K562 (cell line): ENCODE measurements around the gene IL10. TPM values are rescaled to one million over a fixed set of nuclear protein-coding genes. Genes with fewer than 3 reads are reported as not detected.
A peak's percentile ranks its signal among the peaks of the same experiment; 100 is the strongest.

Source experiments
- ATAC-seq: fragments of 200-7000 bp; cut with Tn5 transposase; 3 replicates; pipeline ENCODE4 v1.9.1; 2020; ENCODE audit warnings: moderate library complexity
- BruUV-seq: library from RNA; stranded (reverse); fragments of 400-500 nt; replicated peaks from 2 replicates; lab custom pipeline; 2021; lab: Mats Ljungman, UMichigan
- CTCF ChIA-PET: fragments of 300-600 bp; formaldehyde crosslinking; extraction: SDS; loops from one replicate; lab custom pipeline; 2021; ENCODE audit warnings: low intra/inter-chr PET ratio; lab: Yijun Ruan, JAX
- POLR2A ChIA-PET: fragments of 300-600, 350-650 bp; sonication (Branson Sonifier 250); formaldehyde crosslinking; extraction: SDS; loops from one replicate; lab custom pipeline; 2021; ENCODE audit warnings: antibody characterized with exemption, inconsistent platforms; lab: Yijun Ruan, JAX
- DNase-seq, 4 experiments: peaks; one replicate each; pipeline versions ENCODE4 v3.0.0 to v3.0.0-alpha.2; 2011 to 2018; ENCODE audit warnings: low spot score in 3 of 4, mixed read lengths in 3 of 4; ENCODE audit errors: extremely low read depth in 1 of 4
- FAIRE-seq: peaks from 2 replicates; lab custom pipeline; 2011; peaks lifted over from hg19 to GRCh38; lab: Jason Lieb, UNC
- H2AFZ ChIP-seq: 2 replicates; pipeline ENCODE4 v1.6.0; 2011; ENCODE audit warnings: low read depth, low read length, control low read depth, inconsistent platforms
- H3K27ac ChIP-seq: fragments of 200-600 bp; 3 replicates; pipeline ENCODE4 v1.8.0; 2011; ENCODE audit warnings: low read depth, mild to moderate bottlenecking, control low read depth, inconsistent platforms, low read length, moderate library complexity, mixed read lengths; ENCODE audit errors: extremely low read depth
- H3K27me3 ChIP-seq, 2 experiments: fragments of 300-600 bp in 1 of 2; 2 replicates in 1 of 2; 3 replicates in 1 of 2; pipeline versions ENCODE4 v1.6.0 to v1.8.0; 2011; ENCODE audit warnings: inconsistent platforms in 2 of 2, low read length in 2 of 2, mild to moderate bottlenecking in 1 of 2, mixed read lengths in 1 of 2, moderate library complexity in 1 of 2; ENCODE audit not compliant: control insufficient read depth in 2 of 2, insufficient read depth in 2 of 2
- H3K36me3 ChIP-seq: fragments of 300-600 bp; 3 replicates; pipeline ENCODE4 v1.8.0; 2011; ENCODE audit warnings: mild to moderate bottlenecking, low read length, inconsistent platforms; ENCODE audit not compliant: control insufficient read depth, insufficient read depth
- H3K4me1 ChIP-seq, 2 experiments: fragments of 200-600 bp in 1 of 2; replicated peaks in 1 of 2; 2 replicates in 1 of 2; 3 replicates in 1 of 2; pipeline versions ENCODE4 v1.5.1 to v1.8.0; 2011; ENCODE audit warnings: inconsistent platforms in 2 of 2, low read length in 2 of 2, mild to moderate bottlenecking in 1 of 2, mixed read lengths in 1 of 2, moderate library complexity in 1 of 2; ENCODE audit not compliant: control insufficient read depth in 2 of 2, insufficient read depth in 2 of 2
- H3K4me2 ChIP-seq: 2 replicates; pipeline ENCODE4 v1.6.1; 2011; ENCODE audit warnings: low read length, control low read depth, inconsistent platforms, mixed read lengths; ENCODE audit not compliant: insufficient read depth
- H3K4me3 ChIP-seq: fragments of 200-600 bp; sonication (generic), shearing (Covaris generic); 2 replicates; pipeline ENCODE4 v1.5.1; 2016; ENCODE audit warnings: control low read depth, inconsistent platforms
- H3K79me2 ChIP-seq: fragments of 200-600 bp; 3 replicates; pipeline ENCODE4 v1.8.0; 2011; ENCODE audit warnings: low read length, inconsistent platforms; ENCODE audit not compliant: control insufficient read depth, insufficient read depth
- H3K9ac ChIP-seq, 2 experiments: 2 replicates each; pipeline versions ENCODE4 v1.6.0 to v1.6.1; 2011; ENCODE audit warnings: low read depth in 2 of 2, low read length in 2 of 2, control low read depth in 1 of 2, inconsistent platforms in 1 of 2, mild to moderate bottlenecking in 1 of 2, mixed read lengths in 1 of 2; ENCODE audit not compliant: insufficient read depth in 1 of 2
- H3K9me1 ChIP-seq: one replicate; pipeline ENCODE4 v1.6.0; 2011; ENCODE audit warnings: inconsistent platforms, mild to moderate bottlenecking, low read length, moderate library complexity; ENCODE audit not compliant: control insufficient read depth, insufficient read depth
- H3K9me3 ChIP-seq: replicated peaks from 2 replicates; pipeline ENCODE4 v1.5.1; 2011; ENCODE audit warnings: low read depth, low read length, inconsistent platforms; ENCODE audit not compliant: control insufficient read depth, insufficient read depth
- H4K20me1 ChIP-seq: replicated peaks from 2 replicates; pipeline ENCODE4 v1.6.1; 2011; ENCODE audit warnings: low read length, inconsistent platforms, mixed read lengths; ENCODE audit not compliant: control insufficient read depth, insufficient read depth
- CEBPB ChIP-seq: fragments of 450-650 bp; IDR thresholded peaks from 2 replicates; pipeline ENCODE4 v1.6.1; 2016; ENCODE audit warnings: missing genetic modification characterization, missing compliant biosample characterization
- MYBL2 ChIP-seq, 2 experiments: fragments of 450-650 bp in 1 of 2; sonication (generic) in 1 of 2; formaldehyde crosslinking in 1 of 2; IDR thresholded peaks; 2 replicates each; pipeline versions ENCODE4 v1.6.1 to v1.8.1; 2017 to 2022; ENCODE audit warnings: borderline replicate concordance in 1 of 2, inconsistent platforms in 1 of 2, low read depth in 1 of 2, mild to moderate bottlenecking in 1 of 2, missing genetic modification reagents in 1 of 2, moderate library complexity in 1 of 2
- POLR2G ChIP-seq: fragments of 200-400 bp; formaldehyde crosslinking; IDR thresholded peaks from 2 replicates; pipeline ENCODE4 v1.6.1; 2017; ENCODE audit warnings: low read depth, mild to moderate bottlenecking, antibody characterized with exemption, low read length, moderate library complexity
- RAD21 ChIP-seq, 2 experiments: fragments of 250-450 bp in 1 of 2; fragments of 450-650 bp in 1 of 2; sonication (Bioruptor Pico) in 1 of 2; formaldehyde crosslinking in 1 of 2; IDR thresholded peaks in 1 of 2; conservative IDR thresholded peaks in 1 of 2; 2 replicates each; pipeline versions ENCODE4 v1.4.0 to v1.8.0; 2020 to 2022; ENCODE audit warnings: mild to moderate bottlenecking in 2 of 2, moderate library complexity in 1 of 2
- SMC3 ChIP-seq: conservative IDR thresholded peaks from 2 replicates; pipeline ENCODE4 v1.6.1; 2011; ENCODE audit warnings: low read depth, low read length, improper control_type of control experiment; ENCODE audit not compliant: insufficient read depth
- TRIM28 ChIP-seq: fragments of 450-650 bp; IDR thresholded peaks from 2 replicates; pipeline ENCODE4 v1.6.1; 2017
- ZNF143 ChIP-seq: sonication (generic); formaldehyde crosslinking; IDR thresholded peaks from 2 replicates; pipeline ENCODE4 v1.9.0; 2022; ENCODE audit warnings: mild to moderate bottlenecking, missing genetic modification reagents
- WGBS: fragments of 100-300 bp; shearing (Covaris generic); methylation state at CpG from one replicate; pipeline ENCODE4 v1.1.6; 2016; ENCODE audit warnings: low coverage, mixed read lengths; ENCODE audit not compliant: insufficient coverage; ENCODE audit errors: missing lambda C conversion rate; 5-methylcytosine and 5-hydroxymethylcytosine counted together
- in situ Hi-C: fragments of 300-500 bp; cut with MboI; formaldehyde crosslinking; loops from 4 replicates; pipeline ENCODE4 v1.15.0; 2018; ENCODE audit warnings: inconsistent platforms, mixed read lengths
- intact Hi-C: fragments of 100-400 bp; cut with micrococcal nuclease; formaldehyde crosslinking; loops from 2 replicates; pipeline ENCODE4 v1.14.2; 2022
- polyA plus RNA-seq, 8 experiments: library from polyadenylated mRNA; depleted of rRNA in 4 of 8; stranded (reverse) in 5 of 8; unstranded in 3 of 8; fragments of >200 nt; fragmentation: Nextera tagmentation in 2 of 8; fragmentation: Illumina TruSeq in 1 of 8; extraction: Ambion mirVana in 2 of 8; extraction: Trizol in 1 of 8; gene quantifications; 2 replicates each; pipeline versions ENCODE4 v1.2.1 to v1.2.3, GENCODE V29; 2011 to 2014; ENCODE audit warnings: inconsistent platforms in 1 of 8, missing spikeins in 1 of 8
- total RNA-seq, 7 experiments: library from RNA; depleted of rRNA in 6 of 7; stranded (reverse); fragments of >200 nt in 6 of 7; fragmentation: Illumina TruSeq in 2 of 7; extraction: Trizol in 2 of 7; gene quantifications; 2 replicates each; pipeline versions ENCODE4 v1.2.1 to v1.2.3, GENCODE V29; 2011 to 2021; ENCODE audit warnings: low replicate concordance in 1 of 7

The IL10 gene
- total and polyA plus RNA-seq, 9 of the 15 experiments (the other 6 are each of a cell fraction or from before 2014, with no cell fraction given) = 0.29 TPM; not detected in 8

GRCh38 chr1:206725109-206725963 lies 47.0 kb downstream of the IL10 start (continued):
- TF ChIP-seq RAD21 (CRISPR knock-in tag; conservative IDR thresholded peaks at IDR 0.05 in 1 of 2, IDR thresholded peaks at IDR 0.05 in 1 of 2) (peak; percentile 45 to 51), SMC3 (0 out of 2 replicates have a peak, but pooled peaks have one; percentile 28)

DNA sequence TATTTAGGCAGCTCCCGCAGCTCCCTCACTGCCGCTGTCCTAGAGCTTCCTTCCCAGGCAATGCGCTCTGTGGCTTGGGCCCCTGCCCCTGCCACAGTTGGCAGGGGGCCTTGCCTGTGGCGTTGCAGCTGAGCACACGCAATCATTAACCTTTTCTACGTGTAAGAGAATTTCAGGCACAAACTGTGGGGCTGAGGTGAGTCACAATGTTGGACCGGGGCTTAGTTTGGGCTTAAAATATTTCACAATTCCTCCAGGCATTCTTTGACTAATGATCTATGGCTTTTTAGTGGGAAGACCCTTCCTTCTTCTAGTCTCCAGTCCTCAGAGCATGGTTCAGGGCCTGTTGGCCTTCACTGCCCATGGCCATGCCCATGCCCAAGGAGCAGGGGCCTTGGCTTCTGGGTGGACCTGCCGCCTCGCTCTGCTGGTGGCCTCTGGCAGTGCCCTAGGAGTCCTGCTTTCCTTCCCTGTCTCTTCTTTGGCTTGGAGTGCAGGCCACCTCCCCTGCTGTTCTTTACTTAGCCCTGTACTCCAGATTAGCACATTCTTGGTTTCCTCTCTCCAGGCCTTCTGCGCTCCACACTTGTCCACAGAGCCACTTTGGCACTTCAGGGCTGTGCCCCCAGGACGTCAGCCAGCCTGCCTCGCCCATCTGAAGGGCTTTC lies 48.4 kb downstream of the IL10 start:
- no peak overlapping the region for H3K4me3 ChIP-seq
- no peak for ATAC-seq
- H3K27me3 ChIP-seq = no peaks in the 10 kb centered on the region
- peak overlapping the region in 1 of 2 experiments; percentile 38; a peak in 2 of 4 replicates for H3K9ac ChIP-seq
- ChIA-PET CTCF (interaction anchor here (1.0 kb wide), 1 partner anchor 10 kb away, joined by 3 read pairs; no protein-coding TSS in a partner anchor), POLR2A (interaction anchor here (1.1 kb wide), 1 partner anchor 37 kb away, joined by 3 read pairs; no protein-coding TSS in a partner anchor)
- TF ChIP-seq MYBL2 (IDR thresholded peaks at IDR 0.05; ENCODE audit: low read depth) (no peak), MYBL2 (CRISPR knock-in tag; IDR thresholded peaks at IDR 0.05; ENCODE audit: borderline replicate concordance) (no peak), TRIM28 (no peak), CEBPB (peak; percentile 59), ZNF143 (0 out of 2 replicates have a peak, but pooled peaks have one; percentile 11), POLR2G (0 out of 2 replicates have a peak, but pooled peaks have one; percentile 10)
- in situ Hi-C loops (no loop called here), intact Hi-C loops (loop anchor here (2.0 kb wide), 1 partner anchor 59 kb away; no protein-coding TSS in a partner anchor)
- H3K79me2 ChIP-seq = peaks cover 67% of the 10 kb centered on the region
- H3K4me2 ChIP-seq = no peak overlapping the region
- H3K4me1 ChIP-seq = peaks cover 19 to 33% of the 10 kb centered on the region in 2 experiments
- no peaks in the 10 kb centered on the region for H3K9me3 ChIP-seq
- no peak for DNase-seq
- BruUV-seq = no TSS peak
- FAIRE-seq = no peak
- peaks cover 15% of the 10 kb centered on the region for H3K9me1 ChIP-seq
- H2AFZ ChIP-seq = no peak overlapping the region
- peaks cover 5% of the 10 kb centered on the region; the same call in 1 of the 3 replicates for H3K36me3 ChIP-seq
- H3K27ac ChIP-seq = no peak overlapping the region
- 68% methylated on average over 12 of the region's 12 CpGs for WGBS
- peaks cover 35% of the 10 kb centered on the region for H4K20me1 ChIP-seq
